HTR-8/SVneo (cell line): ENCODE results near the gene RHBDD1.
"Not testable (repeated sequence)": the region's sequence is repeated elsewhere in the genome, so short reads cannot be mapped to it uniquely, and the experiment has no call there.

Experiments used
- DNase-seq: peaks from one replicate; pipeline ENCODE4 v3.0.0; 2011; ENCODE audit warnings: low spot score, mixed read lengths; ENCODE audit not compliant: insufficient read length
- FAIRE-seq: peaks from 2 replicates; lab custom pipeline; 2011; peaks lifted over from hg19 to GRCh38; lab: Jason Lieb, UNC

RHBDD1 gene

GRCh38 chr2:226799211-226799975, 36.5 kb upstream of the RHBDD1 start, which contains the start of gene IRS1:
TSS of gene IRS1 (minus strand) at chr2:226799820. CDS start at chr2:226798738, 1,082 bp downstream.
- DNase-seq (no peak), FAIRE-seq (peak; percentile 58)

GRCh38 chr2:226799976-226800940, 35.6 kb upstream of the RHBDD1 start:
- DNase-seq = no peak
- FAIRE-seq = no peak

GRCh38 chr2:226800941-226801784, 34.7 kb upstream of the RHBDD1 start:
- FAIRE-seq = no peak
- no peak for DNase-seq

GRCh38 chr2:226802573-226802972, 33.3 kb upstream of the RHBDD1 start:
- no peak for FAIRE-seq
- DNase-seq = no peak

- DNase-seq = no peak
- FAIRE-seq = no peak
Observed at GRCh38 chr2:226803410-226803809, 32.4 kb upstream of the RHBDD1 start.

- no peak for FAIRE-seq
- no peak for DNase-seq
Observed at GRCh38 chr2:226813148-226813701, 22.6 kb upstream of the RHBDD1 start.

- DNase-seq (no peak), FAIRE-seq (no peak)
Observed at GRCh38 chr2:226818930-226819329, 16.9 kb upstream of the RHBDD1 start.

GRCh38 chr2:226825056-226825455, 10.8 kb upstream of the RHBDD1 start:
- FAIRE-seq (no peak), DNase-seq (no peak)

- DNase-seq (no peak), FAIRE-seq (no peak)
Observed at GRCh38 chr2:226828191-226828590, 7.7 kb upstream of the RHBDD1 start.

GRCh38 chr2:226829721-226830631, 5.9 kb upstream of the RHBDD1 start:
- no peak for FAIRE-seq
- no peak for DNase-seq

GRCh38 chr2:226831266-226831665, 4.6 kb upstream of the RHBDD1 start:
- DNase-seq = no peak
- FAIRE-seq = no peak

GRCh38 chr2:226832061-226832460, 3.8 kb upstream of the RHBDD1 start:
- FAIRE-seq = no peak
- no peak for DNase-seq

- not testable (repeated sequence) for FAIRE-seq, DNase-seq
Observed at GRCh38 chr2:226834880-226835279, 974 bp upstream of the RHBDD1 start.

- DNase-seq (no peak), FAIRE-seq (no peak)
Observed at GRCh38 chr2:226835420-226835795, 446 bp upstream of the RHBDD1 start.

- FAIRE-seq (no peak), DNase-seq (no peak)
Observed at GRCh38 chr2:226836548-226836885, 663 bp downstream of the RHBDD1 start.

GRCh38 chr2:226837334-226837733, 1.5 kb downstream of the RHBDD1 start:
- DNase-seq (no peak), FAIRE-seq (no peak)

- no peak for FAIRE-seq
- DNase-seq = no peak
Observed at GRCh38 chr2:226837787-226838603, 2.1 kb downstream of the RHBDD1 start.

- FAIRE-seq = no peak
- no peak for DNase-seq
Observed at GRCh38 chr2:226838722-226839121, 2.9 kb downstream of the RHBDD1 start.
